Activated CD4-positive, alpha-beta T cell treated with anti-CD3 and anti-CD28 coated beads, Interleukin-2, amount 10 ng/mL, durations not matched to agents 7 days and 5 days (primary cell): ENCODE measurements around the gene TUBB4B. TPM values are rescaled to one million over a fixed set of nuclear protein-coding genes. Genes with fewer than 3 reads are reported as not detected.

Experiments used
- CTCF ChIA-PET: fragments of 350-600 bp; sonication (Branson Sonifier 250); formaldehyde crosslinking; loops from one replicate; lab custom pipeline; 2021; ENCODE audit warnings: antibody characterized with exemption; lab: Charles Lee
- POLR2A ChIA-PET: fragments of 350-600 bp; sonication (Branson Sonifier 250); formaldehyde crosslinking; loops from one replicate; lab custom pipeline; 2021; ENCODE audit warnings: antibody characterized with exemption; lab: Charles Lee
- DNase-seq: peaks from one replicate; pipeline ENCODE4 v3.0.0-alpha.2; 2020
- H3K27ac Mint-ChIP-seq: one replicate; pipeline ENCODE4 v1.8.0; 2021; ENCODE audit warnings: mild to moderate bottlenecking, moderate library complexity, mixed read lengths
- H3K27me3 Mint-ChIP-seq: one replicate; pipeline ENCODE4 v1.8.0; 2021; ENCODE audit warnings: mixed read lengths
- H3K36me3 Mint-ChIP-seq: one replicate; pipeline ENCODE4 v1.8.0; 2021; ENCODE audit warnings: low read depth, mixed read lengths
- H3K4me1 Mint-ChIP-seq: one replicate; pipeline ENCODE4 v1.8.0; 2021; ENCODE audit warnings: mixed read lengths
- H3K4me3 Mint-ChIP-seq: one replicate; pipeline ENCODE4 v1.8.0; 2021; ENCODE audit warnings: mild to moderate bottlenecking, moderate library complexity, mixed read lengths
- H3K9me3 Mint-ChIP-seq: one replicate; pipeline ENCODE4 v1.8.0; 2021; ENCODE audit warnings: mixed read lengths
- total RNA-seq, 2 experiments: library from RNA; stranded (reverse); gene quantifications; one replicate each; pipeline ENCODE4 v1.2.3, GENCODE V29; 2021

TUBB4B gene
- 100 to 1,000 TPM; 355 to 382 TPM for total RNA-seq

DNA sequence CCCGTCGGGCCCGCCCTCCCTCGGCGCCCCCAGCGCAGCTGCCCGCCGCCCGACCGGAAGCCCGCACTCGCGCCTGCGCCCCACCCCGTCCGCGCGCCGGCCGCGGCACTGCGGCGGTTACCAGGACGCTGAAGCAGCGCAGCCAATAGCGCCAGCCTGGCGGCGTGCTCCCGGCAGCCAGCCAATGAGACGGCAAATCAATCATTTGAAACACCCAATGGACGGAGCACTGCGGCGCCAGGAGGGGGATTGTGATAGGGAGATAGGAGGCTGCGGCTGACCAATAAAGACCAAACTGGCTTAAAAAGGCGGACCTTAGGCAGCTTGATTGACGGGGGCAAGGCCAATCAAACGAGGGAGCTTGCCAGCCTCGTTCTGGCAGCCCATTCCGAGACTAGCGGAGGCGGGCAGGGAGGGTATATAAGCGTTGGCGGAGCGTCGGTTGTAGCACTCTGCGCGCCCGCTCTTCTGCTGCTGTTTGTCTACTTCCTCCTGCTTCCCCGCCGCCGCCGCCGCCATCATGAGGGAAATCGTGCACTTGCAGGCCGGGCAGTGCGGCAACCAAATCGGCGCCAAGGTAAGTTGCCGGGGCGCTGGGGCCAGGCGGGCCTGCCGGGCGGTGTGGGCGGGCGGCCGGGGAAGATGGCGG lies at the start of gene TUBB4B:
Gene TUBB4B (plus strand): TSS at position 447 of the 649 bp plus-strand sequence. CDS start 74 bp downstream, at position 521.
- H3K36me3 Mint-ChIP-seq = peaks cover 24% of the 10 kb centered on the region
- H3K4me1 Mint-ChIP-seq = peaks cover 33% of the 10 kb centered on the region
- peak within 1 kb of the TSS; percentile 92 for H3K27ac Mint-ChIP-seq
- H3K9me3 Mint-ChIP-seq = no peaks in the 10 kb centered on the region
- H3K4me3 Mint-ChIP-seq = peak within 1 kb of the TSS; percentile 88
- POLR2A ChIA-PET = interaction anchor here (0.6 to 1.4 kb wide), 12 partner anchors 13 to 348 kb away, joined by 3 to 11 read pairs (median 4); partner anchors contain the start of genes EXD3, MAN1B1, NELFB and NOXA1
- DNase-seq = peak; percentile 98
- no peaks in the 10 kb centered on the region for H3K27me3 Mint-ChIP-seq
- CTCF ChIA-PET = interaction anchor here (0.6 to 6.5 kb wide), 9 partner anchors 13 to 206 kb away, joined by 3 to 65 read pairs (median 3); partner anchors contain the start of genes CYSRT1, MAN1B1, NELFB and RNF208

DNA sequence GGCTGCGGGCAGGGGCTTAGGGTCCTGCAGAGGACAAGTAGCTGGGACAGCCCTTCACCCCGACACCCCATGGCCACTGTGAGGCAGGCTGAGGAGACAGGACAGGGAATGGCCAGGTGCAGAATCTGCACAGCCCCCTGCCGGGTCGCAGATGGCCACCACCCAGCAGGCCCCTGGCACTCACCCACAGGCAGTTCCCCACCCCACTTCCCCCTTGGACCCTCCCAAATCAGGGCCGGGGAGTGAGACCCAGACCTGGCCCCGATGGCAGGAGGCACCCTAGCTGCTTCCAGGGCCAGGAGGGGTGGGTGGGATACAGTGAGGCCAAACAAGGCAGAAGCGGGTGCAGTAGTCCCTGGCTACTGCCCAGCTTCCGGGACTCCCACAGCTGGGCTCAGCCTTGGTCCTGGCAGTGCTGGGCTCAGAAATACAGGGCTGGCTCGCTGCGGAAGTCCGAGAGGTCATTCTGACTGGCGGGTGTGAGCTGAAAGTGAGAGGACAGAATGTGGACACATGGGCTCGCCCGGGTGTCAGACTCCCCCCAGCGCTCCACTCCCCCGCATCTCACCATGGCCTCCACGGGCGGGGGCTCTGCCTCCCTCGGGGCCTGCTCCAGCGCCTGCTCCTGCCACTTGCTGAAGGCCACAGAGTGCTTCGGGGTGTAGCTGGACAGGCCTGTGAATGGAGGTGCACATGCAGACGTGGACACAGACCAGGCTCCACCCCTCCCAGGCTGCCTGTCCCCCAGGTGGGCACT lies 49.2 kb upstream of the TUBB4B start:
- CTCF ChIA-PET = interaction anchor here (0.7 to 1.5 kb wide), 4 partner anchors 23 to 157 kb away, joined by 3 to 5 read pairs (median 3); no protein-coding TSS in a partner anchor
- no peak for DNase-seq
- POLR2A ChIA-PET = no interaction called here

DNA sequence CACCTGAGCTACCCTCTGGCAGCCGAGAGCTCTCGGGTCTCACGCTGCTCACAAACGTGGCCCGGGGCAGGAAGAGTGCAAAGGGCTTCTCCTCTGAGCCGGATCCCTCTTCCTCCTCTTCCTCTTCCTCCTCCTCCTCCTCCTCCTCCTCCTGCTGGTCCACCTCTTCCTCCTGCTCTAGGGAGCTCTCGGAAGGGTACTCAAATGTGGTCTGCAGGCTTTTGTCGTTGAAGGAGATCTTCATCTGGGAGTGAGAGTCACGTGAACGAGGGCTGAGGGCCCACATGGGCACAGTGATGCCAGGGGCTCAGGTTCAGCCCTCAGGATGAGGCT lies 48.7 kb upstream of the TUBB4B start:
- CTCF ChIA-PET = interaction anchor here (1.0 to 1.6 kb wide), 4 partner anchors 12 to 158 kb away, joined by 3 to 6 read pairs (median 4); no protein-coding TSS in a partner anchor
- H3K4me1 Mint-ChIP-seq = peaks cover 23% of the 10 kb centered on the region
- H3K27ac Mint-ChIP-seq = no peak overlapping the region
- no peaks in the 10 kb centered on the region for H3K9me3 Mint-ChIP-seq
- H3K36me3 Mint-ChIP-seq = peaks cover 2% of the 10 kb centered on the region
- no peaks in the 10 kb centered on the region for H3K27me3 Mint-ChIP-seq
- H3K4me3 Mint-ChIP-seq = no peak overlapping the region
- POLR2A ChIA-PET = no interaction called here
- no peak for DNase-seq

More for the DNA sequence above, 49.2 kb upstream of the TUBB4B start:
- H3K27ac Mint-ChIP-seq = no peak overlapping the region
- peaks cover 26% of the 10 kb centered on the region for H3K4me1 Mint-ChIP-seq
- peaks cover 2% of the 10 kb centered on the region for H3K36me3 Mint-ChIP-seq
- H3K9me3 Mint-ChIP-seq = no peaks in the 10 kb centered on the region
- H3K4me3 Mint-ChIP-seq = no peak overlapping the region
- H3K27me3 Mint-ChIP-seq = no peaks in the 10 kb centered on the region

DNA sequence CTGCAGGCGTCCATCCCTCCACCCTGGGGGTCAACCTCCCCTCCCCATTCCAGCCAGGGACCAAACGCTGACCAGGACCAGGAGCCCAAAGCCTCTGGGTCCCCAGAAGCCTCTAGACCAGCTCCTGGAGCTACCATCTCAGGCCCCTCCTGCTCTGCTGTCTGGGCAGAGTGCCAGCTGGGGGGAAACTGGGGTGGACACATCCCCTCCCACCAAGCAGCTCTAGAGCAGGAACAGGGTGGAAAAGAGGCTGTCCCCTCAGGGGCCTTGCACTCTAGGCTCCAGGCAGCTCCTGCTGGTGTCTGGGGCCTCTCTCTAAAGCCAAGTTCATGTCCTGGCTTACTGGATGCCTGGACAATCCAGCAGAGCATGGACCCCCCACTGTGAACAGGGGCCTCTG lies 48.2 kb upstream of the TUBB4B start:
- no peak for DNase-seq
- Mint-ChIP-seq H3K9me3 (no peaks in the 10 kb centered on the region), H3K27ac (no peak overlapping the region), H3K4me1 (peaks cover 20% of the 10 kb centered on the region), H3K27me3 (no peaks in the 10 kb centered on the region), H3K36me3 (peaks cover 2% of the 10 kb centered on the region), H3K4me3 (no peak overlapping the region)
- POLR2A ChIA-PET = no interaction called here
- CTCF ChIA-PET = interaction anchor here (1.1 to 1.6 kb wide), 3 partner anchors 11 to 63 kb away, joined by 3 to 6 read pairs (median 5); no protein-coding TSS in a partner anchor

DNA sequence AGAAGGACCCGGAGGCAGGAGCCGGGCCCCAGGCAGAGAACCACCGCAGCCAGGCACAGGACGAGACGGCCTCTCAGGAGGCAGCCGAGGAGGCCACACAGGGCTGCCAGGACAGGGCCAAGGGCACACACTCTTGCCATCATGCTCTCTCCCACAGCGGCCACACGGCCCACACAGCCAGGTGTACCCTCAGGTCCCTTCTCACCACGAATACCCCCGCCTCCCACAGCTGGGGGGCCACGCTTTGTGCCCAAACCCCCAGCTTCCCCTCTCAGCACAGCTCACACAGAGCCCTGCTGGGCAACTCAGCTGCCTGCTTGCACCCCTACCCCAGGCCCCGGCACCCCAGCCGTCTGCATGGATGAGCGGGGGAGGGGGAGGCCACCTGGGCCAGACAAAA lies 47.3 kb upstream of the TUBB4B start:
- peaks cover 2% of the 10 kb centered on the region for H3K36me3 Mint-ChIP-seq
- CTCF ChIA-PET = interaction anchor here (1.6 kb wide), 1 partner anchor 11 kb away, joined by 6 read pairs; no protein-coding TSS in a partner anchor
- POLR2A ChIA-PET = no interaction called here
- no peaks in the 10 kb centered on the region for H3K27me3 Mint-ChIP-seq
- H3K4me3 Mint-ChIP-seq = no peak overlapping the region
- H3K4me1 Mint-ChIP-seq = peaks cover 23% of the 10 kb centered on the region
- H3K27ac Mint-ChIP-seq = no peak overlapping the region
- DNase-seq = no peak
- no peaks in the 10 kb centered on the region for H3K9me3 Mint-ChIP-seq

DNA sequence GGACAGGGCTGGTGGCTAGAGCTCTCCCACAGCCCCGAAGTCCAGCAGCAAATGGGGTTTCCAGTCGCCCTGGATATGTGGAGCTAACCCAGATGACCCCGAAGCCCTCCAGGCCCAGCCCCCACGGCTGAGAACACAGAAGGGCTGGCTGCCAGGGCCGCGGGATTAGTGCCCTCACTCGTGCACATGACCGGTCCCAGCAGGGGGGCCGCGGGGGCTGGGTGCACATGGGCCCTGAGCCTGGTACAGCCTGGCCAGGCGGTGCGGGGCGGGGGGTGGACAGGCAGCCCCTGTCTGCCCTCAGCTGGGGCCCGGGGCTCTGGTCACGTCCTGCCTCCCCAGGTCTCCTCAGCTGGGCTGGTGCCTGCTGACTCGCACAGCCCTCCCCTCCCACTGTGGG lies 46.7 kb upstream of the TUBB4B start:
- Mint-ChIP-seq H3K4me3 (no peak overlapping the region), H3K27me3 (no peaks in the 10 kb centered on the region), H3K4me1 (peaks cover 18% of the 10 kb centered on the region), H3K36me3 (no peaks in the 10 kb centered on the region), H3K27ac (no peak overlapping the region), H3K9me3 (no peaks in the 10 kb centered on the region)
- ChIA-PET POLR2A (no interaction called here), CTCF (interaction anchor here (1.1 kb wide), 1 partner anchor 33 kb away, joined by 4 read pairs; the partner anchor contains the start of gene RNF224)
- DNase-seq = no peak

DNA sequence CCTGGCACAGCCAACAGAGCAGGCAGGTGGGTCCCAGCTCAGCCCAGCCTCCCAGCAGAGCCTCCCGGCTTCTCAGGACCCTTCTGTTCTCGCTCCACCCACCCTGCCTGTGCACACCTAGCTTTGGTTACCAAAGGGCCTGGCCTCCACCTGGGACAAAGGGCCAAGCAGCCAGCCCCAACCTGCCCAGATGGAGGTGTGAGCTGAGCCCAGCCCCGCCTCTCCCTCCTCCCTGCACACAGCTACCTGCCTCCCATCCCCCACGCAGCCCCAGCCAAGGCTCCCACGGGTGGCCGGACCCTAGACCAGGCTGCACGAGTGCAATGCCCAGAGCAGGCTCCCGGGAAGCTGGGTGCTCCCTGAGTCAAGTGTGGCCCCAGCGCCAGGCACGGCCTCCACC lies 46.2 kb upstream of the TUBB4B start:
- H3K4me1 Mint-ChIP-seq = peaks cover 13% of the 10 kb centered on the region
- no peak overlapping the region for H3K4me3 Mint-ChIP-seq
- CTCF ChIA-PET = interaction anchor here (1.1 to 1.6 kb wide), 4 partner anchors 9 to 48 kb away, joined by 3 to 7 read pairs (median 4); partner anchors contain the start of gene RNF224
- POLR2A ChIA-PET = no interaction called here
- no peak for DNase-seq
- no peaks in the 10 kb centered on the region for H3K9me3 Mint-ChIP-seq
- H3K27me3 Mint-ChIP-seq = no peaks in the 10 kb centered on the region
- H3K27ac Mint-ChIP-seq = no peak overlapping the region
- H3K36me3 Mint-ChIP-seq = no peaks in the 10 kb centered on the region

DNA sequence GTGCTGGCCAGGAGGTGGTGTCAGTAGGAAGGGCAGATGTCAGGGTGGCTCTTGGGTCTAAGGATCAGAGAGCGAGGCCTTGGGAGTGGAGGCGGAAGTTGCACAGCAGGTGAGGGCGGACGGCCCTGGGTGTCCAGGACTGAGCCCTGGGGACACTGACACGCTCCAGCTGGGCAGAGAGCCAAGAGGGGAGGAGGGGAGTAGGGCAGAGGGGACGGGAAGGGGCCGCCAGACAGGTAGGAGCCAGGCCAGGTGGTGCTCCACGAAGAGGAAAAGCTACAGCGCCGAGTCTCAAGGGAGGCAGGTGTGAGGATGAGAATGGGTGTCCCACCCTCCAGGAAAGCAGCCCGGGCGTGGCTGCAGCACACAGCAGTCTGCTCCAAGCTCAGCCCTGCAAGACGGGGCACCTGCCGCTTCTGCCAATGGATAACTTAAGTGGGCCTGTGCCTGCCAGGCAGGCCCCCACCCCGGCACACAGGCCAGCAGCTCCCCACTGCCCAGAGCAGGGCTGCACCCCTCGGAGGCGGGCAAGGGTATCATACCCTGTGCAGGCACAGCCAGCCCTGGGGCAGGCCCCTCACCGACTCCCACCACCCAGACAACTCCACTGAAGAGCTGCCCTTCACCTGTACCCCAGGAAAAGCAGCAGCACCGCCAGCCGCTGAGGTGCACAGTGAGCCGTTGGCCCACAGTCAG lies 45.4 kb upstream of the TUBB4B start:
- no peaks in the 10 kb centered on the region for H3K27me3 Mint-ChIP-seq
- H3K27ac Mint-ChIP-seq = peak overlapping the region; percentile 13
- peaks cover 9% of the 10 kb centered on the region for H3K4me1 Mint-ChIP-seq
- H3K9me3 Mint-ChIP-seq = no peaks in the 10 kb centered on the region
- no peak overlapping the region for H3K4me3 Mint-ChIP-seq
- H3K36me3 Mint-ChIP-seq = no peaks in the 10 kb centered on the region
- ChIA-PET POLR2A (no interaction called here), CTCF (interaction anchor here (1.1 to 1.6 kb wide), 5 partner anchors 8 to 77 kb away, joined by 3 to 7 read pairs (median 3); partner anchors contain the start of gene RNF224)
- DNase-seq = no peak

DNA sequence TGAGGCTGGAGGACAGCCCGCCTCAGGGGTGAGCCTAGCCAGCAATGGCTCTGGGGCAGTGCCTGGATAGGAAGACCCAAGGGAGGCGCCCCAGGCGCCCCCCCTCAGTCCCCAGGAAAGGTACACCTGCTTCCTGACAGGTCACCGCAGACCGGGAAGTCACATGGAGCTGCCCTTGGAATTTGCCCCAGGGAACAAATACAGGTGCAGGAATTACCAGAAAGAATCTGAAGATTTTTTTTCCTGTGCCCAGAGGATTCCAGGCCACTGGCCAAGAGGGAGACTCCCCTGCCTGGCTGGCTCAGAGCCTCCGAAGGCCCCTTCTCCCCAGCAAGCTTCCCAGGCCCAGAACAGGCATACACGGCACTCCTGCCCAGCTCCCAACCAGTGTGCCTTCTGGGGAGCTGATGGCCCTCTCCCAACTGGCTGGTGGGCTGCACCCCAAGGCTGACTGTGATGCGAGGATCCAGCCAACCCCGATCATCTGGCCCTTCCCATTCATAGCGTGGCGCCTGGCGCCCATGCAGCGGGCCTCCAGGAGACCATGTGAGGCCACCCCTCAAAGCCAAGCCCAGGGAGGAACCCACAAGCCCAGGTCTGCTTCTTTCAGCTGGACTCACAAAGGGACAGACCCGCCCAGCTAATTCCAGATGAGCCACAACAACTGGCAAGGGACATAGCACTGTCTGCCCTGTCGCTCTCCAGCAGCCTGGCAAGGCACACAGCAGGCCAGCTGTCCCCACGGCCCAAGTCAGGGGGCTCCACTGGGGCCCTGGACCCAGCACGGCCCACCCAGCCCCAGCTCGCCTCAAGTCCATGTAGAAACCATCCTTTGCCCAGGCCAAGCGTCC lies 42.8 kb upstream of the TUBB4B start:
- ChIA-PET CTCF (interaction anchor here (2.3 kb wide), 1 partner anchor 8 kb away, joined by 6 read pairs; no protein-coding TSS in a partner anchor), POLR2A (no interaction called here)
- peak overlapping the region; percentile 44 for H3K4me3 Mint-ChIP-seq
- H3K36me3 Mint-ChIP-seq = peaks cover 4% of the 10 kb centered on the region
- DNase-seq = no peak
- H3K27me3 Mint-ChIP-seq = no peaks in the 10 kb centered on the region
- H3K4me1 Mint-ChIP-seq = peaks cover 19% of the 10 kb centered on the region
- H3K27ac Mint-ChIP-seq = no peak overlapping the region
- no peaks in the 10 kb centered on the region for H3K9me3 Mint-ChIP-seq

DNA sequence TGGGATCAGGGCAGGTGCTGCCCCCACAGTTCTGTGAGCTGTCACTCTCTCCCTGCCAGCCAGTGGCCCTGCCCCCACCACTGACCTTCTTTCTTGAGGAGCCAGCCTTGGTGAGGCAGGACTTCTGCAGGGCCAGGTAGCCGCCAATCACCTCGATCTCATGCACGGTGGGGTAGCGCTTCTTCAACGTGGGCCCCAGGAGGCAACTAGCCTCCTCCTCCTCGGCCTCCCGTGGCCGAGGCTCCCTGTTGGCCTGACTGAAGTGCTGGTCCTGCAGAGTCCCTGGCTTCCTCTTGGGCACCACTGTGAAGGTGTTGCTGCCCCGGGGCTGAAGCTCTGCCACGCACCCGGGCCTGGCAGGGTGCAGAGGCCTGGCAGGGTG lies 42.2 kb upstream of the TUBB4B start:
- ChIA-PET CTCF (interaction anchor here (2.3 kb wide), 1 partner anchor 9 kb away, joined by 6 read pairs; no protein-coding TSS in a partner anchor), POLR2A (no interaction called here)
- DNase-seq = no peak
- no peaks in the 10 kb centered on the region for H3K9me3 Mint-ChIP-seq
- no peaks in the 10 kb centered on the region for H3K27me3 Mint-ChIP-seq
- H3K4me1 Mint-ChIP-seq = peaks cover 21% of the 10 kb centered on the region
- peaks cover 4% of the 10 kb centered on the region for H3K36me3 Mint-ChIP-seq
- H3K27ac Mint-ChIP-seq = no peak overlapping the region
- H3K4me3 Mint-ChIP-seq = peak overlapping the region; percentile 44

DNA sequence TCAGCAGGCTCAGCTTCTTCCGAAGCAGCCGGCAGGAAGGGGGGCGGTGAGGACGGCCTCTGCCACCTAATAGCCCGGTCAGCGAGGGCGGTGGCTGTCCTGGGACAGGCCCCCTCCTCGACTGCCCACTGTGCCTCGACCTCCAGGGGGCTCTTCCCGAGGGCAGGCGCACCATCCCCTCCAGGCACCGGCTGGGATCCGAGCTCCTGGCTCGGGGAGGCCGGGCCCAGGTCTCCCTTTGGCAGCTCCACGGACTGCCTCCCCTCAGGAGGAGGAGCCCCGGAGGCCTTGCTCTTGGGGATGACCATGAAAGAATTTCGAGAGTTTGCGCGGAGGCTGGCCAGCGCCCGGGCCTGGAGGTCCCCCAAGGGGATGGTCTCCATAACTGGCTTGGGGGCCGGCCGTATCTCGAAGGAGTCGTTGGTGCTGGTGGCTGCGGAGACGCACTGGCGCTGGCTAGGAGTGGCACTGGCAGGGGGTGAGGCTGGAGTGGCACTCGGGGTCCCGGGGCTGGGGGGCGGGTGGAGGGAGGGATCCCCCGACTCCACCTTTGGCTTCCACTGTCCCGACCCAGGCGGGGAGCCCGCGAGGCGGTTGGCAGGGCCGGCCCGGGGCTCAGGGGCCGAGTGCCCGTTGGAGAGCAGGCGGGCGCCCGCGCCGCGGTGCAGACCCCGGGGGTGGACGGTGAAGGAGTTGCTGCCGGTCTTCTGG lies 41.5 kb upstream of the TUBB4B start:
- Mint-ChIP-seq H3K27me3 (no peaks in the 10 kb centered on the region), H3K4me3 (peak overlapping the region; percentile 74), H3K4me1 (peaks cover 27% of the 10 kb centered on the region), H3K9me3 (no peaks in the 10 kb centered on the region), H3K36me3 (peaks cover 4% of the 10 kb centered on the region), H3K27ac (peak overlapping the region; percentile 78)
- DNase-seq = no peak
- ChIA-PET CTCF (interaction anchor here (0.5 to 2.3 kb wide), 2 partner anchors 10 to 87 kb away, joined by 4 to 6 read pairs; no protein-coding TSS in a partner anchor), POLR2A (no interaction called here)
